Measurements from ENCODE around the gene C1QTNF5. TPM values are rescaled to one million over a fixed set of nuclear protein-coding genes. Genes with fewer than 3 reads are reported as not detected.

Gene C1QTNF5
- total RNA-seq, 5 donors from 2014 or later (not counting 1 experiment from before 2014, with no cell fraction given) = not detected

GRCh38 chr11:119320776-119321524 lies 19.7 kb downstream of the C1QTNF5 start:
- H3K9me3 Mint-ChIP-seq = no peaks in the 10 kb centered on the region
- no peaks in the 10 kb centered on the region for H3K36me3 ChIP-seq (ENCODE audit: control insufficient read depth in 2 of 2, extremely low read depth in 1 of 2, insufficient read depth in 1 of 2, low read length in 1 of 2)
- DNase-seq (peak in 27 of 35 experiments; percentile 21 to 67 (median 45)), ATAC-seq (replicated peaks in 1 of 4) (peak; percentile 70 to 73 (median 72))
- peak overlapping the region; percentile 44 to 65 for H3K27ac Mint-ChIP-seq
- peaks cover 0 to 46% of the 10 kb centered on the region in 2 experiments for H3K27me3 ChIP-seq (replicated peaks in 1 of 2; ENCODE audit: control insufficient read depth in 2 of 2, extremely low read depth in 1 of 2, insufficient read depth in 2 of 2, low read length in 1 of 2)
- ChIA-PET CTCF (interaction anchor here (0.7 to 1.8 kb wide), 9 partner anchors 14 to 253 kb away, joined by 3 to 10 read pairs (median 4); partner anchors contain the start of genes HMBS (in 1 of the 2) and VPS11 (in 1 of the 2)), POLR2A (interaction anchor here in 1 of 2 donors (1.0 kb wide), 1 partner anchor 14 kb away, joined by 3 read pairs; no protein-coding TSS in a partner anchor)
- peak overlapping the region; percentile 69 to 80 for H3K4me3 ChIP-seq (ENCODE audit: control insufficient read depth in 1 of 2, extremely low read depth in 1 of 2, low read length in 1 of 2)
- no peaks in the 10 kb centered on the region for H3K36me3 Mint-ChIP-seq
- peaks cover 4 to 58% of the 10 kb centered on the region in 2 experiments for H3K4me1 ChIP-seq (ENCODE audit: control insufficient read depth in 1 of 2, extremely low read depth in 1 of 2, insufficient read depth in 2 of 2, low read length in 2 of 2)
- H3K27me3 Mint-ChIP-seq = peaks cover 5 to 9% of the 10 kb centered on the region in 2 donors
- under 1% methylated on average over 39 of the region's 60 CpGs for WGBS (ENCODE audit: insufficient coverage)
- peak overlapping the region; percentile 57 for H3K27ac ChIP-seq (ENCODE audit: low read length)
- H3K4me1 Mint-ChIP-seq = peaks cover 22 to 38% (median 24%) of the 10 kb centered on the region in 3 donors
- peak overlapping the region; percentile 76 to 83 (median 80) for H3K4me3 Mint-ChIP-seq
- H3K9me3 ChIP-seq = no peaks in the 10 kb centered on the region

- no peak for DNase-seq
- Mint-ChIP-seq H3K36me3 (no peaks in the 10 kb centered on the region), H3K9me3 (no peaks in the 10 kb centered on the region), H3K27ac (no peak overlapping the region), H3K4me1 (peaks cover 28 to 45% (median 28%) of the 10 kb centered on the region in 3 donors), H3K27me3 (peaks cover 5 to 15% of the 10 kb centered on the region in 2 donors), H3K4me3 (peak overlapping the region in 2 of 3 donors; percentile 70 to 76)
- peak overlapping the region; percentile 57 for H3K27ac ChIP-seq (ENCODE audit: low read length)
- ChIA-PET POLR2A (no interaction called here), CTCF (interaction anchor here (1.0 to 1.5 kb wide), 3 partner anchors 14 to 55 kb away, joined by 3 to 4 read pairs (median 4); no protein-coding TSS in a partner anchor)
- peak overlapping the region; percentile 69 to 80 for H3K4me3 ChIP-seq (ENCODE audit: control insufficient read depth in 1 of 2, extremely low read depth in 1 of 2, low read length in 1 of 2)
- H3K4me1 ChIP-seq (ENCODE audit: control insufficient read depth in 1 of 2, extremely low read depth in 1 of 2, insufficient read depth in 2 of 2, low read length in 2 of 2) = peaks cover 7 to 64% of the 10 kb centered on the region in 2 experiments
- no peaks in the 10 kb centered on the region for H3K36me3 ChIP-seq (ENCODE audit: control insufficient read depth in 2 of 2, extremely low read depth in 1 of 2, insufficient read depth in 1 of 2, low read length in 1 of 2)
- ATAC-seq (replicated peaks in 1 of 4) = no peak
- 79% methylated on average over 13 of the region's 17 CpGs for whole genome bisulfite sequencing (ENCODE audit: insufficient coverage)
- no peaks in the 10 kb centered on the region for H3K9me3 ChIP-seq
- peaks cover 2 to 52% of the 10 kb centered on the region in 2 experiments for H3K27me3 ChIP-seq (replicated peaks in 1 of 2; ENCODE audit: control insufficient read depth in 2 of 2, extremely low read depth in 1 of 2, insufficient read depth in 2 of 2, low read length in 1 of 2)
These were observed 20.4 kb downstream of the C1QTNF5 start for GRCh38 chr11:119320240-119320775.

- Mint-ChIP-seq H3K36me3 (no peaks in the 10 kb centered on the region), H3K27ac (no peak overlapping the region), H3K4me1 (peaks cover 32 to 50% (median 32%) of the 10 kb centered on the region in 3 donors), H3K4me3 (peak overlapping the region; percentile 62 to 76 (median 70)), H3K9me3 (no peaks in the 10 kb centered on the region), H3K27me3 (peaks cover 5 to 20% of the 10 kb centered on the region in 2 donors)
- H3K36me3 ChIP-seq (ENCODE audit: control insufficient read depth in 2 of 2, extremely low read depth in 1 of 2, insufficient read depth in 1 of 2, low read length in 1 of 2) = no peaks in the 10 kb centered on the region
- no peaks in the 10 kb centered on the region for H3K9me3 ChIP-seq
- peaks cover 12 to 69% of the 10 kb centered on the region in 2 experiments for H3K4me1 ChIP-seq (ENCODE audit: control insufficient read depth in 1 of 2, extremely low read depth in 1 of 2, insufficient read depth in 2 of 2, low read length in 2 of 2)
- H3K4me3 ChIP-seq (ENCODE audit: control insufficient read depth in 1 of 2, extremely low read depth in 1 of 2, low read length in 1 of 2) = no peak overlapping the region
- DNase-seq (peak in 1 of 35 experiments; percentile 11), ATAC-seq (replicated peaks in 1 of 4) (no peak)
- peaks cover 2 to 57% of the 10 kb centered on the region in 2 experiments for H3K27me3 ChIP-seq (replicated peaks in 1 of 2; ENCODE audit: control insufficient read depth in 2 of 2, extremely low read depth in 1 of 2, insufficient read depth in 2 of 2, low read length in 1 of 2)
- H3K27ac ChIP-seq (ENCODE audit: low read length) = peak overlapping the region; percentile 48
- ChIA-PET CTCF (no interaction called here), POLR2A (no interaction called here)
- 75% methylated on average over 5 of the region's 11 CpGs for WGBS (ENCODE audit: insufficient coverage)
These were observed 20.9 kb downstream of the C1QTNF5 start for GRCh38 chr11:119319700-119320239.

GRCh38 chr11:119319136-119319699 lies 21.5 kb downstream of the C1QTNF5 start:
- H3K27ac Mint-ChIP-seq = peak overlapping the region in 1 of 2 donors; percentile 44
- Histone ChIP-seq H3K9me3 (no peaks in the 10 kb centered on the region), H3K36me3 (ENCODE audit: control insufficient read depth in 2 of 2, extremely low read depth in 1 of 2, insufficient read depth in 1 of 2, low read length in 1 of 2) (no peaks in the 10 kb centered on the region), H3K4me3 (ENCODE audit: control insufficient read depth in 1 of 2, extremely low read depth in 1 of 2, low read length in 1 of 2) (no peak overlapping the region), H3K4me1 (ENCODE audit: control insufficient read depth in 1 of 2, extremely low read depth in 1 of 2, insufficient read depth in 2 of 2, low read length in 2 of 2) (peaks cover 12 to 75% of the 10 kb centered on the region in 2 experiments), H3K27me3 (replicated peaks in 1 of 2; ENCODE audit: control insufficient read depth in 2 of 2, extremely low read depth in 1 of 2, insufficient read depth in 2 of 2, low read length in 1 of 2) (peaks cover 2 to 63% of the 10 kb centered on the region in 2 experiments), H3K27ac (ENCODE audit: low read length) (peak overlapping the region; percentile 48)
- H3K4me1 Mint-ChIP-seq = peaks cover 35 to 54% (median 37%) of the 10 kb centered on the region in 3 donors
- ChIA-PET POLR2A (no interaction called here), CTCF (interaction anchor here in 1 of 2 donors (1.0 kb wide), 1 partner anchor 11 kb away, joined by 3 read pairs; no protein-coding TSS in a partner anchor)
- ATAC-seq (replicated peaks in 1 of 4) (no peak), DNase-seq (no peak)
- no peaks in the 10 kb centered on the region for H3K36me3 Mint-ChIP-seq
- peak overlapping the region in 2 of 3 donors; percentile 2 to 70 for H3K4me3 Mint-ChIP-seq
- H3K9me3 Mint-ChIP-seq = no peaks in the 10 kb centered on the region
- WGBS (ENCODE audit: insufficient coverage) = 84% methylated on average over 8 of the region's 8 CpGs
- peaks cover 5 to 25% of the 10 kb centered on the region in 2 donors for H3K27me3 Mint-ChIP-seq

- Mint-ChIP-seq H3K36me3 (no peaks in the 10 kb centered on the region), H3K27me3 (peaks cover 5 to 28% of the 10 kb centered on the region in 2 donors)
These were observed 22.2 kb downstream of the C1QTNF5 start for GRCh38 chr11:119318240-119319135.

More at GRCh38 chr11:119318240-119319135, 22.2 kb downstream of the C1QTNF5 start:
- CTCF ChIA-PET = interaction anchor here (0.6 to 1.0 kb wide), 2 partner anchors 10 kb away, joined by 3 to 8 read pairs; no protein-coding TSS in a partner anchor
- Histone ChIP-seq H3K4me3 (ENCODE audit: control insufficient read depth in 1 of 2, extremely low read depth in 1 of 2, low read length in 1 of 2) (no peak overlapping the region), H3K27me3 (replicated peaks in 1 of 2; ENCODE audit: control insufficient read depth in 2 of 2, extremely low read depth in 1 of 2, insufficient read depth in 2 of 2, low read length in 1 of 2) (peaks cover 2 to 66% of the 10 kb centered on the region in 2 experiments), H3K27ac (ENCODE audit: low read length) (peak overlapping the region; percentile 48), H3K36me3 (ENCODE audit: control insufficient read depth in 2 of 2, extremely low read depth in 1 of 2, insufficient read depth in 1 of 2, low read length in 1 of 2) (no peaks in the 10 kb centered on the region), H3K9me3 (no peaks in the 10 kb centered on the region), H3K4me1 (ENCODE audit: control insufficient read depth in 1 of 2, extremely low read depth in 1 of 2, insufficient read depth in 2 of 2, low read length in 2 of 2) (peaks cover 12 to 75% of the 10 kb centered on the region in 2 experiments)
- ATAC-seq (replicated peaks in 1 of 4) = peak in 1 of 4 experiments; percentile 13
- WGBS (ENCODE audit: insufficient coverage) = 87% methylated on average over 16 of the region's 22 CpGs
- Mint-ChIP-seq H3K9me3 (no peaks in the 10 kb centered on the region), H3K27ac (peak overlapping the region; percentile 4 to 44), H3K4me3 (peak overlapping the region in 2 of 3 donors; percentile 2 to 70), H3K4me1 (peaks cover 32 to 53% (median 33%) of the 10 kb centered on the region in 3 donors)
- POLR2A ChIA-PET = no interaction called here
- DNase-seq = peak in 10 of 35 experiments; percentile 25 to 60 (median 36)

All from T-cell (primary cell).